Natural killer cell (primary cell): ENCODE data around the gene H2AZ2. TPM values are rescaled to one million over a fixed set of nuclear protein-coding genes. Genes with fewer than 3 reads are reported as not detected.

Experiments used
- ATAC-seq, 3 donors: fragments of 150-1000 bp in 2 of 3; fragments of 200-7000 bp in 1 of 3; cut with Tn5 transposase; 1 replicate in 1 of 3; 2 replicates in 2 of 3; pipeline ENCODE4 v1.10.0; 2021; ENCODE audit warnings: mild to moderate bottlenecking in 2 of 3, moderate library complexity in 2 of 3
- DNase-seq, 2 donors: peaks; one replicate each; pipeline versions ENCODE4 v3.0.0 to v3.0.0-alpha.2; 2013 to 2021; ENCODE audit warnings: mixed read lengths in 1 of 2
- H3K27ac ChIP-seq: one replicate; pipeline ENCODE4 v1.5.1; 2013; ENCODE audit warnings: mild to moderate bottlenecking, low read length
- H3K27me3 ChIP-seq: one replicate; pipeline ENCODE4 v1.6.1; 2013; ENCODE audit warnings: low read length; ENCODE audit not compliant: control insufficient read depth, insufficient read depth
- H3K36me3 ChIP-seq: one replicate; pipeline ENCODE4 v1.6.1; 2013; ENCODE audit warnings: low read length; ENCODE audit not compliant: control insufficient read depth, insufficient read depth
- H3K4me1 ChIP-seq: one replicate; pipeline ENCODE4 v1.6.1; 2013; ENCODE audit warnings: low read length; ENCODE audit not compliant: control insufficient read depth, insufficient read depth
- H3K4me3 ChIP-seq: one replicate; pipeline ENCODE4 v1.5.1; 2013; ENCODE audit warnings: low read length
- H3K9me3 ChIP-seq: one replicate; pipeline ENCODE4 v1.6.1; 2013; ENCODE audit warnings: low read length; ENCODE audit not compliant: control insufficient read depth, insufficient read depth
- H3K27ac Mint-ChIP-seq, 2 donors: one replicate each; pipeline ENCODE4 v1.8.0; 2022; ENCODE audit warnings: mild to moderate bottlenecking in 2 of 2, mixed read lengths in 2 of 2, moderate library complexity in 1 of 2
- H3K27me3 Mint-ChIP-seq, 2 donors: one replicate each; pipeline ENCODE4 v1.8.0; 2022; ENCODE audit warnings: low read depth in 2 of 2, mixed read lengths in 2 of 2
- H3K36me3 Mint-ChIP-seq: one replicate; pipeline ENCODE4 v1.8.0; 2022; ENCODE audit warnings: mixed read lengths
- H3K4me1 Mint-ChIP-seq, 2 donors: one replicate each; pipeline ENCODE4 v1.8.0; 2022; ENCODE audit warnings: mixed read lengths in 2 of 2
- H3K4me3 Mint-ChIP-seq: one replicate; pipeline ENCODE4 v1.8.0; 2022; ENCODE audit warnings: mild to moderate bottlenecking, moderate library complexity, mixed read lengths
- H3K9me3 Mint-ChIP-seq, 2 donors: one replicate each; pipeline ENCODE4 v1.8.0; 2022; ENCODE audit warnings: mixed read lengths in 2 of 2
- WGBS: methylation state at CpG from one replicate; pipeline ENCODE4 v1.1.7; 2013; ENCODE audit warnings: missing lambda C conversion rate; ENCODE audit not compliant: insufficient coverage; 5-methylcytosine and 5-hydroxymethylcytosine counted together
- intact Hi-C: fragments of 100-400 bp; cut with micrococcal nuclease; formaldehyde crosslinking; loops from one replicate; pipeline ENCODE4 v1.14.2; 2022
- total RNA-seq, 4 donors: library from RNA; stranded (reverse); fragments of 120-200 nt in 1 of 4; gene quantifications; one replicate each; pipeline versions ENCODE4 v1.2.3 to v1.2.4, GENCODE V29; 2013 to 2022
- TF ChIP-seq, protein P1 (sequence below): fragments of 200-600 bp; IDR thresholded peaks from one replicate; pipeline ENCODE4 v1.8.0; 2022; ENCODE audit warnings: antibody characterized with exemption

The H2AZ2 gene
- total RNA-seq, 3 donors from 2014 or later (not counting 1 experiment from before 2014, with no cell fraction given), result 178 to 196 (median 190) TPM

DNA sequence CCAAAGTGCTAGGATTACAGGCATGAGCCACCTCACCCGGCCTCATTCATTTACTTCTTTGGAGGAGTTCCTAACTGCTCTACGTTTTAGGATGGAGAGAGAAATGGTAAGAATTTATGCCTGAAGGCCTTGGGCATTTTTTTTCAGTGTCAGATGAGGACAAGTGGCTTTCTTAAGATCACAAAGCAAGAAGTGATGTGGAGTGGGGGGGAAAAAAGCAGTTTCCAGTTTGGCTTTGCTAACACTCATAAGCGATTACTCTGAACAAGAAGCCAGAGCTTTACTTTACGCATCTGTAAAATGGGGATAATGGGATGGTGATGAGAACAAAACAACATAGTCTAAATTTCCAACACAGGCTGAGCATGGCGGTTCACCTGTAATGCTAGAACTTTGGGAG, 54.0 kb downstream of the H2AZ2 start:
- intact Hi-C loops, result no loop called here
- H3K27me3 Mint-ChIP-seq, result no peaks in the 10 kb centered on the region
- DNase-seq (no peak), ATAC-seq (no peak)
- no peaks in the 10 kb centered on the region for H3K27me3 ChIP-seq
- H3K4me3 ChIP-seq, result no peak overlapping the region
- H3K9me3 ChIP-seq, result no peaks in the 10 kb centered on the region
- peaks cover 20% of the 10 kb centered on the region for H3K4me1 ChIP-seq
- H3K36me3 Mint-ChIP-seq, result no peaks in the 10 kb centered on the region
- TF ChIP-seq, protein P1, sequence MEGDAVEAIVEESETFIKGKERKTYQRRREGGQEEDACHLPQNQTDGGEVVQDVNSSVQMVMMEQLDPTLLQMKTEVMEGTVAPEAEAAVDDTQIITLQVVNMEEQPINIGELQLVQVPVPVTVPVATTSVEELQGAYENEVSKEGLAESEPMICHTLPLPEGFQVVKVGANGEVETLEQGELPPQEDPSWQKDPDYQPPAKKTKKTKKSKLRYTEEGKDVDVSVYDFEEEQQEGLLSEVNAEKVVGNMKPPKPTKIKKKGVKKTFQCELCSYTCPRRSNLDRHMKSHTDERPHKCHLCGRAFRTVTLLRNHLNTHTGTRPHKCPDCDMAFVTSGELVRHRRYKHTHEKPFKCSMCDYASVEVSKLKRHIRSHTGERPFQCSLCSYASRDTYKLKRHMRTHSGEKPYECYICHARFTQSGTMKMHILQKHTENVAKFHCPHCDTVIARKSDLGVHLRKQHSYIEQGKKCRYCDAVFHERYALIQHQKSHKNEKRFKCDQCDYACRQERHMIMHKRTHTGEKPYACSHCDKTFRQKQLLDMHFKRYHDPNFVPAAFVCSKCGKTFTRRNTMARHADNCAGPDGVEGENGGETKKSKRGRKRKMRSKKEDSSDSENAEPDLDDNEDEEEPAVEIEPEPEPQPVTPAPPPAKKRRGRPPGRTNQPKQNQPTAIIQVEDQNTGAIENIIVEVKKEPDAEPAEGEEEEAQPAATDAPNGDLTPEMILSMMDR, result no peak
- H3K27ac ChIP-seq, result no peak overlapping the region
- no peak overlapping the region for H3K27ac Mint-ChIP-seq
- WGBS, result 92% methylated on average over 5 of the region's 5 CpGs
- H3K4me3 Mint-ChIP-seq, result peak overlapping the region; percentile 17
- H3K4me1 Mint-ChIP-seq, result peaks cover 18 to 19% of the 10 kb centered on the region in 2 donors
- H3K9me3 Mint-ChIP-seq, result no peaks in the 10 kb centered on the region
- peaks cover 6% of the 10 kb centered on the region for H3K36me3 ChIP-seq

GRCh38 chr7:44791278-44792219, 56.3 kb downstream of the H2AZ2 start:
- Mint-ChIP-seq H3K27me3 (no peaks in the 10 kb centered on the region), H3K4me1 (peaks cover 0 to 3% of the 10 kb centered on the region in 2 donors), H3K4me3 (no peak overlapping the region), H3K9me3 (no peaks in the 10 kb centered on the region), H3K36me3 (no peaks in the 10 kb centered on the region), H3K27ac (peak overlapping the region in 1 of 2 donors; percentile 9)
- H3K4me3 ChIP-seq, result no peak overlapping the region
- no peak for ATAC-seq
- no peaks in the 10 kb centered on the region for H3K27me3 ChIP-seq
- intact Hi-C loops, result no loop called here
- no peaks in the 10 kb centered on the region for H3K36me3 ChIP-seq
- TF ChIP-seq, protein P1, result no peak
- no peak overlapping the region for H3K27ac ChIP-seq
- no peaks in the 10 kb centered on the region for H3K9me3 ChIP-seq
- H3K4me1 ChIP-seq, result peaks cover 9% of the 10 kb centered on the region
- no peak for DNase-seq
- 90% methylated on average over 8 of the region's 8 CpGs for WGBS

- H3K36me3 ChIP-seq, result no peaks in the 10 kb centered on the region
- WGBS, result 98% methylated on average over 2 of the region's 5 CpGs
- no peak overlapping the region for H3K4me3 ChIP-seq
- intact Hi-C loops, result no loop called here
- DNase-seq, result no peak
- Mint-ChIP-seq H3K36me3 (no peaks in the 10 kb centered on the region), H3K4me1 (no peaks in the 10 kb centered on the region), H3K4me3 (no peak overlapping the region), H3K9me3 (no peaks in the 10 kb centered on the region), H3K27me3 (no peaks in the 10 kb centered on the region), H3K27ac (no peak overlapping the region)
- TF ChIP-seq, protein P1, result no peak
- H3K9me3 ChIP-seq, result no peaks in the 10 kb centered on the region
- no peak overlapping the region for H3K27ac ChIP-seq
- no peaks in the 10 kb centered on the region for H3K4me1 ChIP-seq
- ATAC-seq, result no peak
- H3K27me3 ChIP-seq, result no peaks in the 10 kb centered on the region
Observed at GRCh38 chr7:44789990-44790389, 57.9 kb downstream of the H2AZ2 start.
